Activated T-cell treated with anti-CD3 and anti-CD28 coated beads, Interleukin-2, amount 50 U/mL, for 4 hours (primary cell): ENCODE data around the gene ZFP37. TPM values are rescaled to one million over a fixed set of nuclear protein-coding genes. Genes with fewer than 3 reads are reported as not detected.
"Not testable (repeated sequence)": the region's sequence is repeated elsewhere in the genome, so short reads cannot be mapped to it uniquely, and the experiment has no call there.

Experiments
- ATAC-seq, 2 donors: fragments of 200-7000 bp; cut with Tn5 transposase; one replicate each; pipeline ENCODE4 v1.10.0; 2021
- DNase-seq: peaks from one replicate; pipeline ENCODE4 v3.0.0-alpha.2; 2020
- H3K27me3 Mint-ChIP-seq: one replicate; pipeline ENCODE4 v1.8.0; 2021; ENCODE audit warnings: low read depth, mixed read lengths
- H3K36me3 Mint-ChIP-seq: one replicate; pipeline ENCODE4 v1.8.0; 2022; ENCODE audit warnings: mixed read lengths; ENCODE audit not compliant: insufficient read depth
- H3K4me1 Mint-ChIP-seq: one replicate; pipeline ENCODE4 v1.8.0; 2021; ENCODE audit warnings: low read depth, mixed read lengths
- H3K4me3 Mint-ChIP-seq: one replicate; pipeline ENCODE4 v1.8.0; 2021; ENCODE audit warnings: mild to moderate bottlenecking, moderate library complexity, mixed read lengths
- H3K9me3 Mint-ChIP-seq: one replicate; pipeline ENCODE4 v1.8.0; 2021; ENCODE audit warnings: mixed read lengths
- total RNA-seq, 3 donors: library from RNA; stranded (reverse); gene quantifications; one replicate each; pipeline ENCODE4 v1.2.1, GENCODE V29; 2021

The ZFP37 gene
- 1 to 10 TPM in 2 of 3 donors, under 1 TPM in 1; 0.98 to 1.2 (median 1.0) TPM for total RNA-seq

DNA sequence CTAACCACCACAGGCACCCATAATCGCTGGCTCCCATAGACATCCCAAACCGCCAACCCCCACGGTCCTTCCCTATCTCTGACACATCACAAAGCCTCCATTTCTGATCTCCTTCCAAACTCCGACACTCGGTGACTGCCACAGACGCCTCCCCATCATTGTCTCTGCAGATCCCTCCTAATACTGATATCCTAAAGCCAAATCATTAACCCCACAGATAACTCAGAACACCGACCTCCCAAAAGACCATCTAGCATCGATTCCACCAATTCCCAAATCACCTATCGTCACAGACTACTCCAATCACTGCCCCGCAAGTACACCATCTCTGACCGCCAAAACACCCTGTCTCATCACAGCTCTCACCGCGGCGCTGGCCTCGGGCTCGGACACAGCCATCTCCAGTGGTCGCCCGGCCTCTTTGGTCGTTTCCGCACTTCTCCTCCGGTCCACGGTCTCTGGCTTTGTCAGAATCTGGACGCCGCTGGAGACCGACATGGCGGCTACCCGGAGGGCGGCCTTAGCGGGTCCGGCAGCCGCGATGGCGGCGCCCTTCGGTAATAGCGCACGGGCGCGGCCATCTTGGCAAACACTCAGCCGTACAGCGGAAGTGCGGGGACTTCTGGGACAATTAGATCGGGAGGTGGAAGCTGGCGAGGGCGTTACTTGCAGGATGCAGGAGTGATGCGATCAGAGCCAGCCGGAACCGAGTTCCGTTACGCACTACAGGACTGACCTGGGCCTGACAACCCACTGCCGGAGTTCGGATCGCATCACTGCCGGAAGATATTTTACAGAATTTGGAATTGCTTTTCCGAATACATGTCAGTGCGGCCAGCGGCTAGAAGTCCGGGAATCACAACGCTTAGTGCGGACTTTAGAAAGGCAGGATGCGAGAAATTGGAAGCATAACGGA is at the start of gene ZFP37:
Gene ZFP37, minus strand, starts transcription at position 534 of the 916 bp plus-strand sequence. Its CDS starts 36 bp downstream, at position 498.
- Mint-ChIP-seq H3K9me3 (peaks cover 9% of the 10 kb centered on the region), H3K4me1 (no peaks in the 10 kb centered on the region), H3K27me3 (peaks cover 13% of the 10 kb centered on the region), H3K4me3 (no peak within 1 kb of the TSS), H3K36me3 (peaks cover 2% of the 10 kb centered on the region)
- peak; percentile 98 to 99 for ATAC-seq
- DNase-seq = peak; percentile 69

GRCh38 chr9:113105345-113105744 is 48.8 kb upstream of the ZFP37 start:
- DNase-seq, H3K27me3 Mint-ChIP-seq, H3K9me3 Mint-ChIP-seq, H3K36me3 Mint-ChIP-seq, ATAC-seq, H3K4me1 Mint-ChIP-seq, H3K4me3 Mint-ChIP-seq: not testable (repeated sequence)

GRCh38 chr9:113095561-113095960 is 39.0 kb upstream of the ZFP37 start:
- Mint-ChIP-seq H3K36me3 (no peaks in the 10 kb centered on the region), H3K27me3 (peaks cover 64% of the 10 kb centered on the region), H3K4me1 (no peaks in the 10 kb centered on the region), H3K9me3 (peaks cover 5% of the 10 kb centered on the region), H3K4me3 (no peak overlapping the region)
- no peak for DNase-seq
- ATAC-seq = no peak

GRCh38 chr9:113089924-113090323 is 33.4 kb upstream of the ZFP37 start:
- not testable (repeated sequence) for ATAC-seq, H3K4me3 Mint-ChIP-seq, H3K4me1 Mint-ChIP-seq, H3K36me3 Mint-ChIP-seq, DNase-seq
- H3K9me3 Mint-ChIP-seq = peaks cover 11% of the 10 kb centered on the region
- H3K27me3 Mint-ChIP-seq = peaks cover 40% of the 10 kb centered on the region

DNA sequence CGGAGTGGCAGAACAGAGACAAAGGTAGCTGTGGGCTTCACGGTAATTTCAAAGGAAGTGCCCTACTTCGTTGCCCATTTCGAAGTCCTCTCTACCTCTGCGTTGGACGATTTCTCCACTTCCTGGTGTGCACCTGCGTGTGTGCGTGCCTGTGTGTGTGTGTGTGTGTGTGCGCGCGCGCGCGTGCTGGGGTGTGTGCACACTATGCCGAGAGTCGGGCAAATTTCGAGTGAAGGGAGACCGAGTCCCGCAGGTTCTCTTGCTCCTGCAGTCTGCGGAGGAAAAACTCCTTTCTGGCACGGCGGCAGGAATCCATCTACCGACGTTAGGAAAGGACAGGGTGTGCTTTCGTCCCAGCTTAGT is 32.6 kb upstream of the ZFP37 start:
- Mint-ChIP-seq H3K9me3 (peaks cover 11% of the 10 kb centered on the region), H3K27me3 (peaks cover 35% of the 10 kb centered on the region)
- not testable (repeated sequence) for H3K4me1 Mint-ChIP-seq, ATAC-seq, DNase-seq, H3K4me3 Mint-ChIP-seq, H3K36me3 Mint-ChIP-seq

- not testable (repeated sequence) for H3K36me3 Mint-ChIP-seq, ATAC-seq, H3K4me1 Mint-ChIP-seq, H3K4me3 Mint-ChIP-seq, DNase-seq
- Mint-ChIP-seq H3K9me3 (peaks cover 11% of the 10 kb centered on the region), H3K27me3 (peaks cover 32% of the 10 kb centered on the region)
Measured at GRCh38 chr9:113088456-113089142, 32.1 kb upstream of the ZFP37 start.

DNA sequence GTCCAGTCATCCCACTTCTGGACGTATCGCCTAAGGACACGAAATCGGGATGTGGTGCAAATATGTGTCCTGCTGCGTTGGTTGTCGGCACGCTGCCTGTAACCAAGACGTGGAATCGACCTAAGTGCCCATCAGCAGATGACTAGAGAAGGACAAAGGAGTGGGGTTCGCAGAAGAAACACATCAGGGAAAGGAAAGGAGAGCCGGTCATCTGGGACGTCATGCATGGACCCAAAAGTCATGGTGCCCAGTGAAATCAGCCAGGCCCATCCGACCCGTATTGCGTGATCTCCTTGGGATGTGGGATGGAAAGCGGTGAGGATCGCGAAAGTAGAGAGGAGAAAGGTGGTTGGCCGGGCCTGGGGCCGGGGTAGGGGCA is 6.4 kb upstream of the ZFP37 start:
- not testable (repeated sequence) for ATAC-seq, H3K36me3 Mint-ChIP-seq, H3K9me3 Mint-ChIP-seq, H3K4me1 Mint-ChIP-seq, H3K4me3 Mint-ChIP-seq, DNase-seq
- peaks cover 13% of the 10 kb centered on the region for H3K27me3 Mint-ChIP-seq

- not testable (repeated sequence) for H3K4me3 Mint-ChIP-seq, H3K36me3 Mint-ChIP-seq
- H3K27me3 Mint-ChIP-seq = peaks cover 13% of the 10 kb centered on the region
Measured at GRCh38 chr9:113062256-113062931, 5.9 kb upstream of the ZFP37 start.

GRCh38 chr9:113061072-113061850 is 4.7 kb upstream of the ZFP37 start:
- not testable (repeated sequence) for ATAC-seq, H3K9me3 Mint-ChIP-seq, DNase-seq, H3K4me3 Mint-ChIP-seq, H3K36me3 Mint-ChIP-seq, H3K4me1 Mint-ChIP-seq
- peaks cover 13% of the 10 kb centered on the region for H3K27me3 Mint-ChIP-seq

More at GRCh38 chr9:113062256-113062931, 5.9 kb upstream of the ZFP37 start:
- not testable (repeated sequence) for H3K9me3 Mint-ChIP-seq, DNase-seq, H3K4me1 Mint-ChIP-seq, ATAC-seq

DNA sequence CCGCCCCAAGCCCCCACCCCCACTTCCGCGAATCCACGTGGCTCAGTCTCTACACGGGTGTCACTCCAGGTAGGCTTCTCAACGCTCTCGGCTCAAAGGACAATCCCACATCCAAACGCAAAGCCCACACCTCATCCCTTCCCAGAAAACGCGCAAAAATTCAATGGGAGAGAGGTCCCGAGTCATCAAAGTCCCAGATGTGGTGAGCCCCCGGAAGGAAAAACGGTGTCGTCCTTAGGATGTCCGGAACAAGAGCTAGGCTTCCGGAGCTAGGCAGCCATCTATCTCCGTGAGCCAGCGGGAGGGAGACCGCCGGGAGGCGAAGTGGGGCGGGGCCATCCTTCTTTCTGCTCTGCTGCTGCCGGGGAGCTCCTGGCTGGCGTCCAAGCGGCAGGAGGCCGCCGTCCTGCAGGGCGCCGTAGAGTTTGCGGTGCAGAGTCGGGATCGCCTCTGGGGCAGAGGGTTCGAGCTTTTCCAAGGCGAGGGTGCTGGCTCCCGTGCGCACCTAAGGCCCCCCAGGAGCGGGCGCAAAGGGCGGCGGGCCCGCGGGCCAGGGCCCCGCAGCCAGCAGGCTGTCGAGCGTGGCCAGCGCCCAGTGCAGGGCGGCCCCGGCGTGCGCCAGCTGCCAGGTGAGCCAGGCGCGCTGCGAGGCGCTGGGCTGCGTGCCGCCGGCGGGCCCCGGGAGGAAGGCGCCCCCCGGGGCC is 3.2 kb upstream of the ZFP37 start:
- peak overlapping the region; percentile 50 for H3K4me3 Mint-ChIP-seq
- H3K27me3 Mint-ChIP-seq = peaks cover 13% of the 10 kb centered on the region
- H3K9me3 Mint-ChIP-seq, DNase-seq, H3K4me1 Mint-ChIP-seq, ATAC-seq, H3K36me3 Mint-ChIP-seq: not testable (repeated sequence)

- H3K9me3 Mint-ChIP-seq = peaks cover 9% of the 10 kb centered on the region
- H3K4me3 Mint-ChIP-seq = no peak overlapping the region
- peaks cover 13% of the 10 kb centered on the region for H3K27me3 Mint-ChIP-seq
- peak in 1 of 2 donors; percentile 4 for ATAC-seq
- H3K4me1 Mint-ChIP-seq = no peaks in the 10 kb centered on the region
- H3K36me3 Mint-ChIP-seq = peaks cover 2% of the 10 kb centered on the region
- no peak for DNase-seq
Measured at GRCh38 chr9:113057193-113057592, 669 bp upstream of the ZFP37 start.

DNA sequence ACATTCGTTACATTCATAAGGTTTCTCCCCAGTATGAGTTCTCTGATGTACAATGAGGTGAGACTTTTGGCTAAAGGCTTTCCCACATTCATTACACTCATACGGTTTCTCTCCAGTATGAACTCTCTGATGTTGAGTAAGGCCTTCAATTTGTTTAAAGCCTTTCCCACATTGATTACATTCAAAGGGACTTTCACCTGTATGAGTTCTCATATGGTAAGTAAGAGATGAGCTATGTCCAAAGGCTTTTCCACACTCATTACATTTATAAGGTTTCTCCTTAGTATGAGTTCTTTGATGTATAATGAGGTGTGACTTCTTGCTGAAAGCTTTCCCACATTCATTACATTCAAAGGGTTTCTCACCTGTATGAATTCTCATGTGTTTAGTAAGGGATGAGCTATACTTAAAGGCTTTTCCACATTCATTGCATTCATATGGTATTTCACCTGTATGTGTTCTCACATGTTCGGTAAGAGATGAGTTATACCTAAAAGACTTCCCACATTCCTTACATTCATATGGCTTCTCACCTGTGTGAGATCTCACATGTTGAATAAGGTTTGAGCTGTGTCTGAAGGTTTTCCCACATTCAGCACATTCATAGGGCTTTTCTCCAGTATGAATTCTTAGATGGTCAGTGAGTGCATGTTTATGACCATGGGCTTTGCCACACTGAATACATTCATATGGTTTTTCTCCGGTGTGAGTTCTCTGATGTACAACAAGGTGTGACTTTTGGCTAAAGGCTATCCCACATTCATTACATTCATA is 13.5 kb downstream of the ZFP37 start:
- ATAC-seq (no peak), DNase-seq (no peak)
- H3K9me3 Mint-ChIP-seq = peaks cover 64% of the 10 kb centered on the region
- no peaks in the 10 kb centered on the region for H3K4me1 Mint-ChIP-seq
- H3K4me3 Mint-ChIP-seq = no peak overlapping the region
- peaks cover 44% of the 10 kb centered on the region for H3K36me3 Mint-ChIP-seq
- H3K27me3 Mint-ChIP-seq = no peaks in the 10 kb centered on the region

- peaks cover 53% of the 10 kb centered on the region for H3K9me3 Mint-ChIP-seq
- no peaks in the 10 kb centered on the region for H3K4me1 Mint-ChIP-seq
- ATAC-seq (no peak), DNase-seq (no peak)
- H3K27me3 Mint-ChIP-seq = peaks cover 4% of the 10 kb centered on the region
- peaks cover 5% of the 10 kb centered on the region for H3K36me3 Mint-ChIP-seq
- H3K4me3 Mint-ChIP-seq = no peak overlapping the region
Measured at GRCh38 chr9:113026200-113026599, 30.3 kb downstream of the ZFP37 start.
